HepG2 (cell line): ENCODE measurements around the gene ARMC5. TPM values are rescaled to one million over a fixed set of nuclear protein-coding genes. Genes with fewer than 3 reads are reported as not detected.

Experiments
- ATAC-seq: fragments of 200-7000 bp; cut with Tn5 transposase; 3 replicates; pipeline ENCODE4 v1.9.1; 2020; ENCODE audit warnings: mild to moderate bottlenecking, moderate library complexity
- BruUV-seq: library from RNA; stranded (reverse); fragments of 400-500 nt; replicated peaks from 2 replicates; lab custom pipeline; 2021; lab: Mats Ljungman, UMichigan
- CTCF ChIA-PET: fragments of 300-600 bp; formaldehyde crosslinking; extraction: SDS; loops from one replicate; lab custom pipeline; 2021; ENCODE audit warnings: low total read pairs, inconsistent platforms, low intra/inter-chr PET ratio; lab: Yijun Ruan, JAX
- POLR2A ChIA-PET: fragments of 350-600 bp; sonication (Branson Sonifier 250); formaldehyde crosslinking; loops from one replicate; lab custom pipeline; 2020; ENCODE audit warnings: antibody characterized with exemption, inconsistent platforms; lab: Yijun Ruan, JAX
- DNase-seq: peaks from one replicate; pipeline ENCODE4 v3.0.0-alpha.2; 2015; ENCODE audit warnings: low spot score
- FAIRE-seq: peaks from 3 replicates; lab custom pipeline; 2011; peaks lifted over from hg19 to GRCh38; lab: Jason Lieb, UNC
- H2AFZ ChIP-seq: one replicate; pipeline ENCODE4 v1.6.1; 2011; ENCODE audit warnings: low read length, inconsistent platforms
- H3K27ac ChIP-seq: fragments of 300-600 bp; 3 replicates; pipeline ENCODE4 v1.8.0; 2011; ENCODE audit warnings: mixed run types, mild to moderate bottlenecking, mixed read lengths, low read length, inconsistent platforms; ENCODE audit not compliant: insufficient read depth; ENCODE audit errors: extremely low read length
- H3K27me3 ChIP-seq, 2 experiments: fragments of 200-600 bp in 1 of 2; 2 replicates in 1 of 2; 3 replicates in 1 of 2; pipeline versions ENCODE4 v1.6.0 to v1.8.0; 2011; ENCODE audit warnings: low read length in 2 of 2, mild to moderate bottlenecking in 2 of 2, moderate library complexity in 2 of 2, inconsistent platforms in 1 of 2; ENCODE audit not compliant: insufficient read depth in 2 of 2, control insufficient read depth in 1 of 2
- H3K36me3 ChIP-seq, 2 experiments: fragments of 200-600 bp in 1 of 2; replicated peaks in 1 of 2; 2 replicates in 1 of 2; 3 replicates in 1 of 2; pipeline versions ENCODE4 v1.5.1 to v1.8.0; 2011; ENCODE audit warnings: low read length in 2 of 2, inconsistent platforms in 1 of 2; ENCODE audit not compliant: insufficient read depth in 2 of 2, control insufficient read depth in 1 of 2
- H3K4me1 ChIP-seq: 2 replicates; pipeline ENCODE4 v1.5.1; 2012; ENCODE audit warnings: low read length, inconsistent platforms; ENCODE audit not compliant: insufficient read depth
- H3K4me2 ChIP-seq: 2 replicates; pipeline ENCODE4 v1.6.0; 2011; ENCODE audit warnings: low read depth, low read length, inconsistent platforms
- H3K4me3 ChIP-seq, 3 experiments: fragments of 200-600 bp in 1 of 3; sonication (generic), shearing (Covaris generic) in 1 of 3; replicated peaks in 1 of 3; 2 replicates each; pipeline ENCODE4 v1.5.1; 2011 to 2016; ENCODE audit warnings: low read length in 3 of 3, inconsistent platforms in 2 of 3, low read depth in 2 of 3, mild to moderate bottlenecking in 2 of 3, control low read depth in 1 of 3, mixed read lengths in 1 of 3; ENCODE audit not compliant: insufficient read depth in 1 of 3
- H3K79me2 ChIP-seq: one replicate; pipeline ENCODE4 v1.6.1; 2011; ENCODE audit warnings: low read length, inconsistent platforms; ENCODE audit not compliant: insufficient read depth
- H3K9ac ChIP-seq: 2 replicates; pipeline ENCODE4 v1.6.0; 2011; ENCODE audit warnings: mild to moderate bottlenecking, low read depth, low read length, inconsistent platforms; ENCODE audit not compliant: insufficient read depth
- H3K9me3 ChIP-seq: 2 replicates; pipeline ENCODE4 v1.5.1; 2012; ENCODE audit warnings: mild to moderate bottlenecking, low read length
- H4K20me1 ChIP-seq: 2 replicates; pipeline ENCODE4 v1.6.0; 2011; ENCODE audit warnings: inconsistent platforms, mild to moderate bottlenecking, low read length, moderate library complexity; ENCODE audit not compliant: insufficient read depth
- DPF2 ChIP-seq: sonication (generic); formaldehyde crosslinking; IDR thresholded peaks from 2 replicates; pipeline ENCODE4 v1.4.0; 2020; ENCODE audit warnings: mild to moderate bottlenecking, low read depth, missing genetic modification reagents, borderline replicate concordance
- FIP1L1 ChIP-seq: fragments of 200-400 bp; formaldehyde crosslinking; IDR thresholded peaks from 2 replicates; pipeline ENCODE4 v1.6.1; 2018; ENCODE audit warnings: low read depth, mild to moderate bottlenecking, low read length, moderate library complexity, borderline replicate concordance; ENCODE audit not compliant: insufficient read depth
- IKZF4 ChIP-seq: sonication (generic); formaldehyde crosslinking; IDR thresholded peaks from 2 replicates; pipeline ENCODE4 v1.5.1; 2020; ENCODE audit warnings: borderline replicate concordance, mild to moderate bottlenecking, low read depth, missing genetic modification reagents; ENCODE audit errors: not compliant biosample characterization
- MED1 ChIP-seq: sonication (generic); formaldehyde crosslinking; IDR thresholded peaks from 2 replicates; pipeline ENCODE4 v1.4.0; 2020; ENCODE audit warnings: missing genetic modification reagents
- NCOR1 ChIP-seq: fragments of 200-600 bp; sonication (generic); IDR thresholded peaks from 2 replicates; pipeline ENCODE4 v1.7.0; 2017; ENCODE audit warnings: antibody characterized with exemption, low read length, borderline replicate concordance
- NFE2 ChIP-seq: sonication (generic); formaldehyde crosslinking; IDR thresholded peaks from 2 replicates; pipeline ENCODE4 v1.4.0; 2020; ENCODE audit warnings: missing genetic modification reagents
- RFX5 ChIP-seq: IDR thresholded peaks from 2 replicates; pipeline ENCODE4 v1.6.1; 2011; ENCODE audit warnings: low read depth, low read length, improper control_type of control experiment
- SRY ChIP-seq: sonication (generic); formaldehyde crosslinking; IDR thresholded peaks from 2 replicates; pipeline ENCODE4 v1.8.0; 2022; ENCODE audit warnings: mild to moderate bottlenecking, missing genetic modification reagents
- ZBTB7A ChIP-seq: sonication (generic); formaldehyde crosslinking; IDR thresholded peaks from 2 replicates; pipeline ENCODE4 v1.8.0; 2022; ENCODE audit warnings: mild to moderate bottlenecking, missing genetic modification reagents
- whole genome bisulfite sequencing: methylation state at CpG from one replicate; pipeline ENCODE4 v1.1.6; 2017; ENCODE audit warnings: low lambda C conversion rate; 5-methylcytosine and 5-hydroxymethylcytosine counted together
- in situ Hi-C: cut with HindIII; loops from 2 replicates; pipeline ENCODE4 v1.10.0; 2017; ENCODE audit warnings: low pct_unique_long_range_greater_than_20kb; ENCODE audit not compliant: extremely low pct_ligation_motif_present
- intact Hi-C: fragments of 100-400 bp; cut with micrococcal nuclease; formaldehyde crosslinking; loops from one replicate; pipeline ENCODE4 v1.10.0; 2022; ENCODE audit not compliant: unreplicated experiment
- polyA plus RNA-seq, 8 experiments: library from polyadenylated mRNA; depleted of rRNA in 3 of 8; stranded (reverse) in 7 of 8; unstranded in 1 of 8; fragments of >200 nt; fragmentation: Illumina TruSeq in 4 of 8; extraction: Trizol in 4 of 8; gene quantifications; 2 replicates each; pipeline versions ENCODE4 v1.2.1 to v1.2.3, GENCODE V29; 2011 to 2016; ENCODE audit warnings: low read depth in 4 of 8, missing spikeins in 1 of 8, mixed read lengths in 1 of 8; ENCODE audit not compliant: insufficient read depth in 1 of 8
- total RNA-seq, 5 experiments: library from RNA; depleted of rRNA; stranded (reverse); fragments of >200 nt; fragmentation: Illumina TruSeq; extraction: Trizol; gene quantifications; 2 replicates each; pipeline ENCODE4 v1.2.3, GENCODE V29; 2016; ENCODE audit warnings: low read depth in 1 of 5
- TF ChIP-seq, protein P1 (sequence below): sonication (generic); formaldehyde crosslinking; IDR thresholded peaks from 2 replicates; pipeline ENCODE4 v1.4.0; 2020; ENCODE audit warnings: mild to moderate bottlenecking, missing genetic modification reagents
- TF ChIP-seq, protein P2 (sequence below): IDR thresholded peaks from 2 replicates; pipeline ENCODE4 v1.6.1; 2016; ENCODE audit warnings: mild to moderate bottlenecking
- TF ChIP-seq, protein P3 (sequence below): sonication (generic); formaldehyde crosslinking; IDR thresholded peaks from 2 replicates; pipeline ENCODE4 v1.4.0; 2020; ENCODE audit warnings: missing genetic modification reagents, borderline replicate concordance

Gene ARMC5
- total and polyA plus RNA-seq, 2 of the 13 experiments (the other 11 are each of a cell fraction or from before 2014, with no cell fraction given) = 10.8 to 22.3 TPM

DNA sequence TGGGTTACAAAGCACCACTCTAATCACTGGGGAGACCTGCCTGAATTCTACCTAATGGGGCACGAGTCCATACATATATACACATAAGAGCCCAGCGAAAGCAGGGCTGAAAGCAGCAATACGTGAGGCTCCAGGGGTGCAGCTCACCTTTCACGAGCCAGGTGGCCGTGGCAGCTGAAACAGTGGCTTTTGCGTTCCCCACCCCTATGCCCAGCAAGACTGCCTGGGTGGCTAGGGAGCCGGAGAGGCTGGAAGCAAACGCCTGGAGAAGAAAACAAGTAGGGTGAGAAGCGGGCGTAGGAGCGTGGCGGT, 48.3 kb downstream of the ARMC5 start:
- Histone ChIP-seq H4K20me1 (no peaks in the 10 kb centered on the region), H3K36me3 (peaks cover 0 to 9% of the 10 kb centered on the region in 2 experiments; a peak in 2 of 5 replicates), H3K9ac (peak overlapping the region; percentile 98), H3K79me2 (peaks cover 18% of the 10 kb centered on the region), H3K4me2 (peak overlapping the region; percentile 89), H3K9me3 (no peaks in the 10 kb centered on the region), H3K27me3 (peaks cover 0 to 6% of the 10 kb centered on the region in 2 experiments; a peak in 1 of 5 replicates), H3K4me1 (peaks cover 47% of the 10 kb centered on the region), H3K4me3 (peak overlapping the region; percentile 90 to 98 (median 90)), H3K27ac (peak overlapping the region; percentile 89), H2AFZ (no peak overlapping the region)
- intact Hi-C loops (loop anchor here (5.0 kb wide), 1 partner anchor 365 kb away; the partner anchor contains the start of gene ZNF267), in situ Hi-C loops (no loop called here)
- CTCF ChIA-PET = no interaction called here
- BruUV-seq = no TSS peak
- WGBS = 3% methylated on average over 12 of the region's 12 CpGs
- ATAC-seq (no peak; the same call in 1 of the 3 replicates), FAIRE-seq (no peak), DNase-seq (no peak)
- POLR2A ChIA-PET = interaction anchor here (0.6 to 3.1 kb wide), 17 partner anchors 10 to 434 kb away, joined by 3 to 40 read pairs (median 6); partner anchors contain the start of genes ARMC5, KAT8, SLC5A2 and ZNF267
- TF ChIP-seq, protein P1, sequence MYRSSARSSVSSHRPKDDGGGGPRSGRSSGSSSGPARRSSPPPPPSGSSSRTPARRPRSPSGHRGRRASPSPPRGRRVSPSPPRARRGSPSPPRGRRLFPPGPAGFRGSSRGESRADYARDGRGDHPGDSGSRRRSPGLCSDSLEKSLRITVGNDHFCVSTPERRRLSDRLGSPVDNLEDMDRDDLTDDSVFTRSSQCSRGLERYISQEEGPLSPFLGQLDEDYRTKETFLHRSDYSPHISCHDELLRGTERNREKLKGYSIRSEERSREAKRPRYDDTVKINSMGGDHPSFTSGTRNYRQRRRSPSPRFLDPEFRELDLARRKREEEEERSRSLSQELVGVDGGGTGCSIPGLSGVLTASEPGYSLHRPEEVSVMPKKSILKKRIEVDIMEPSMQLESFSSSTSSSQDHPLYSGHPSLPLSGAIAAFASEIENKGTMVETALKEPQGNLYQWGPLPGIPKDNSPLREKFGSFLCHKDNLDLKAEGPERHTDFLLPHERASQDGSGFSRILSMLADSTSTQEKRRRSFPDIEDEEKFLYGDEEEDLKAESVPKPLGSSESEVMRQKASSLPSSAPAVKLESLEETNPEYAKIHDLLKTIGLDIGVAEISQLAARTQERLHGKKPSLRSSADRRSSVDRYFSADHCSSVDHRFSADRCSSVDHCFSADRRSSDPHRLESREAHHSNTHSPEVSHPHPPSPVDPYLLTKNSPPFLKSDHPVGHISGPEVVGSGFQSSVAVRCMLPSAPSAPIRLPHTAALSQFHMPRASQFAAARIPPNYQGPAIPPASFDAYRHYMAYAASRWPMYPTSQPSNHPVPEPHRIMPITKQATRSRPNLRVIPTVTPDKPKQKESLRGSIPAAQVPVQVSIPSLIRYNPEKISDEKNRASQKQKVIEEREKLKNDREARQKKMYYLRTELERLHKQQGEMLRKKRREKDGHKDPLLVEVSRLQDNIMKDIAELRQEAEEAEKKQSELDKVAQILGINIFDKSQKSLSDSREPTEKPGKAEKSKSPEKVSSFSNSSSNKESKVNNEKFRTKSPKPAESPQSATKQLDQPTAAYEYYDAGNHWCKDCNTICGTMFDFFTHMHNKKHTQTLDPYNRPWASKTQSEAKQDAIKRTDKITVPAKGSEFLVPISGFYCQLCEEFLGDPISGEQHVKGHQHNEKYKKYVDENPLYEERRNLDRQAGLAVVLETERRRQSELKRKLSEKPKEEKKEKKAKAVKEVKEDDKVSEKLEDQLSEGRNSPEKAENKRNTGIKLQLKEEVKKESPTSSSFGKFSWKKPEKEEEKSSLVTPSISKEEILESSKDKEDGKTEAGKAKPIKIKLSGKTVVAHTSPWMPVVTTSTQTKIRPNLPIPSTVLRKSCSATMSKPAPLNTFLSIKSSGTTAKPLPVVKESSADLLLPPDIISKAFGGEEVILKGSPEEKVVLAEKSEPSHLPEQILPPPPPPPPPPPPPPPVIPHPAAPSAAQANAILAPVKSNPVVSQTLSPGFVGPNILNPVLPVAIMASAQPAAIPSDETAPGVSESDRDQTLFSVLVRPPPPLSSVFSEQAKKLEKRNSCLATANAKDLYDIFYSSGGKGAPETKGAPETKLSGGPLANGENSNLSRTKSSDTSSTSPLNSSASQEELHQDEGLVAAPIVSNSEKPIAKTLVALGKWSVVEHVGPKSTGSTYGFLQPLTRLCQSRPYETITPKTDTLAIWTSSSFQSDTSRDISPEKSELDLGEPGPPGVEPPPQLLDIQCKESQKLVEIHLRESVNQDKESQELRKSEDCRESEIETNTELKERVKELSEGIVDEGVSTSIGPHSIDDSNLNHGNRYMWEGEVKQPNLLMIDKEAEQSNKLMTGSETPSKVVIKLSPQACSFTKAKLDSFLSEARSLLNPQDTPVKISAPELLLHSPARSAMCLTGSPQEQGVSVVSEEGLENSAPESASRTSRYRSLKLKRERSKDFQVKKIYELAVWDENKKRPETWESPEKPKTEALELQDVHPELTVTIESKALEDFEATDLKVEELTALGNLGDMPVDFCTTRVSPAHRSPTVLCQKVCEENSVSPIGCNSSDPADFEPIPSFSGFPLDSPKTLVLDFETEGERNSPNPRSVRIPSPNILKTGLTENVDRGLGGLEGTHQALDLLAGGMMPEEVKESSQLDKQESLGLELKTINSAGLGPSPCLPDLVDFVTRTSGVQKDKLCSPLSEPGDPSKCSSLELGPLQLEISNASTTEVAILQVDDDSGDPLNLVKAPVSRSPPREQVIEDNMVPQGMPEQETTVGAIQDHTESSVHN = no peak
- TF ChIP-seq ZBTB7A = no peak
- TF ChIP-seq NFE2 (CRISPR knock-in tag) = no peak
- TF ChIP-seq RFX5 = no peak
- TF ChIP-seq FIP1L1 = no peak
- no peak for TF ChIP-seq IKZF4 (CRISPR knock-in tag)
- TF ChIP-seq, protein P2, sequence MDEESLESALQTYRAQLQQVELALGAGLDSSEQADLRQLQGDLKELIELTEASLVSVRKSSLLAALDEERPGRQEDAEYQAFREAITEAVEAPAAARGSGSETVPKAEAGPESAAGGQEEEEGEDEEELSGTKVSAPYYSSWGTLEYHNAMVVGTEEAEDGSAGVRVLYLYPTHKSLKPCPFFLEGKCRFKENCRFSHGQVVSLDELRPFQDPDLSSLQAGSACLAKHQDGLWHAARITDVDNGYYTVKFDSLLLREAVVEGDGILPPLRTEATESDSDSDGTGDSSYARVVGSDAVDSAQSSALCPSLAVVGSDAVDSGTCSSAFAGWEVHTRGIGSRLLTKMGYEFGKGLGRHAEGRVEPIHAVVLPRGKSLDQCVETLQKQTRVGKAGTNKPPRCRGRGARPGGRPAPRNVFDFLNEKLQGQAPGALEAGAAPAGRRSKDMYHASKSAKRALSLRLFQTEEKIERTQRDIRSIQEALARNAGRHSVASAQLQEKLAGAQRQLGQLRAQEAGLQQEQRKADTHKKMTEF (CRISPR knock-in tag) = no peak
- TF ChIP-seq, protein P3, sequence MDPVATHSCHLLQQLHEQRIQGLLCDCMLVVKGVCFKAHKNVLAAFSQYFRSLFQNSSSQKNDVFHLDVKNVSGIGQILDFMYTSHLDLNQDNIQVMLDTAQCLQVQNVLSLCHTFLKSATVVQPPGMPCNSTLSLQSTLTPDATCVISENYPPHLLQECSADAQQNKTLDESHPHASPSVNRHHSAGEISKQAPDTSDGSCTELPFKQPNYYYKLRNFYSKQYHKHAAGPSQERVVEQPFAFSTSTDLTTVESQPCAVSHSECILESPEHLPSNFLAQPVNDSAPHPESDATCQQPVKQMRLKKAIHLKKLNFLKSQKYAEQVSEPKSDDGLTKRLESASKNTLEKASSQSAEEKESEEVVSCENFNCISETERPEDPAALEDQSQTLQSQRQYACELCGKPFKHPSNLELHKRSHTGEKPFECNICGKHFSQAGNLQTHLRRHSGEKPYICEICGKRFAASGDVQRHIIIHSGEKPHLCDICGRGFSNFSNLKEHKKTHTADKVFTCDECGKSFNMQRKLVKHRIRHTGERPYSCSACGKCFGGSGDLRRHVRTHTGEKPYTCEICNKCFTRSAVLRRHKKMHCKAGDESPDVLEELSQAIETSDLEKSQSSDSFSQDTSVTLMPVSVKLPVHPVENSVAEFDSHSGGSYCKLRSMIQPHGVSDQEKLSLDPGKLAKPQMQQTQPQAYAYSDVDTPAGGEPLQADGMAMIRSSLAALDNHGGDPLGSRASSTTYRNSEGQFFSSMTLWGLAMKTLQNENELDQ (CRISPR knock-in tag) = no peak
- no peak for TF ChIP-seq NCOR1
- TF ChIP-seq SRY (CRISPR knock-in tag) = 0 out of 2 replicates have a peak, but pooled peaks have one; percentile 7
- TF ChIP-seq MED1 (CRISPR knock-in tag) = no peak
- TF ChIP-seq DPF2 (CRISPR knock-in tag) = no peak
